HG03135 (cell line): ENCODE results near the gene SESN1.

Experiments used
- ATAC-seq: cut with Tn5 transposase; IDR thresholded peaks from one replicate; pipeline ENCODE4 v1.9.1; 2021; ENCODE audit warnings: mild to moderate bottlenecking, moderate library complexity; ENCODE audit not compliant: unreplicated experiment

Gene SESN1

GRCh38 chr6:108942556-108943492 lies 151.8 kb downstream of the SESN1 start:
- ATAC-seq: no peak

GRCh38 chr6:108941859-108942258 lies 152.8 kb downstream of the SESN1 start:
- no peak for ATAC-seq

GRCh38 chr6:108941281-108941680 lies 153.4 kb downstream of the SESN1 start:
- no peak for ATAC-seq

GRCh38 chr6:108940741-108941140 lies 153.9 kb downstream of the SESN1 start:
- no peak for ATAC-seq

GRCh38 chr6:108937170-108937569 lies 157.5 kb downstream of the SESN1 start:
- no peak for ATAC-seq
